DMS53 (cell line): Measurements from ENCODE around the gene GPR4.
A peak's percentile ranks its signal among the peaks of the same experiment; 100 is the strongest.

Experiments used
- DNase-seq: peaks from one replicate; lab custom pipeline; 2025; lab: John Stamatoyannopoulos, UW

Gene GPR4

GRCh38 chr19:45589768-45590167 is 12.2 kb downstream of the GPR4 start:
- no peak for DNase-seq

- DNase-seq = no peak
Observed at GRCh38 chr19:45587873-45588272, 14.1 kb downstream of the GPR4 start.

- DNase-seq = no peak
Observed at GRCh38 chr19:45585158-45585577, 16.8 kb downstream of the GPR4 start.

GRCh38 chr19:45584332-45585157 is 17.5 kb downstream of the GPR4 start, which contains the start of gene OPA3:
Gene OPA3, minus strand, starts transcription at chr19:45584802. Its CDS starts 38 bp downstream, at chr19:45584764.
- DNase-seq = peak; percentile 99

GRCh38 chr19:45581576-45581975 is 20.4 kb downstream of the GPR4 start:
- DNase-seq = no peak

GRCh38 chr19:45578861-45579260 is 23.2 kb downstream of the GPR4 start:
- no peak for DNase-seq

- peak; percentile 52 for DNase-seq
Observed at GRCh38 chr19:45577111-45577905, 24.7 kb downstream of the GPR4 start.

- no peak for DNase-seq
Observed at GRCh38 chr19:45576682-45577081, 25.3 kb downstream of the GPR4 start.

- no peak for DNase-seq
Observed at GRCh38 chr19:45575216-45575615, 26.8 kb downstream of the GPR4 start.

GRCh38 chr19:45574526-45574925 is 27.5 kb downstream of the GPR4 start:
- DNase-seq = no peak

- no peak for DNase-seq
Observed at GRCh38 chr19:45571457-45572220, 30.4 kb downstream of the GPR4 start.

- DNase-seq = peak; percentile 37
Observed at GRCh38 chr19:45569619-45570421, 32.2 kb downstream of the GPR4 start.

GRCh38 chr19:45568732-45569131 is 33.3 kb downstream of the GPR4 start:
- DNase-seq = no peak

- DNase-seq = no peak
Observed at GRCh38 chr19:45567609-45568008, 34.4 kb downstream of the GPR4 start.

- DNase-seq = no peak
Observed at GRCh38 chr19:45564131-45564780, 37.8 kb downstream of the GPR4 start.

GRCh38 chr19:45560686-45561085 is 41.3 kb downstream of the GPR4 start:
- DNase-seq = no peak

- no peak for DNase-seq
Observed at GRCh38 chr19:45560038-45560437, 42.0 kb downstream of the GPR4 start.

- peak; percentile 57 for DNase-seq
Observed at GRCh38 chr19:45558399-45558878, 43.6 kb downstream of the GPR4 start.

- DNase-seq = no peak
Observed at GRCh38 chr19:45556835-45557234, 45.2 kb downstream of the GPR4 start.

- no peak for DNase-seq
Observed at GRCh38 chr19:45554481-45554880, 47.5 kb downstream of the GPR4 start.

- DNase-seq = no peak
Observed at GRCh38 chr19:45553464-45553863, 48.5 kb downstream of the GPR4 start.
